A673 (cell line): ENCODE results near the gene SLC4A4. TPM values are rescaled to one million over a fixed set of nuclear protein-coding genes. Genes with fewer than 3 reads are reported as not detected.

Experiments
- BruUV-seq: library from RNA; stranded (reverse); fragments of 400-500 nt; replicated peaks from 2 replicates; lab custom pipeline; 2021; lab: Mats Ljungman, UMichigan
- CTCF ChIA-PET: fragments of 300-600 bp; sonication (Branson Sonifier 250); formaldehyde crosslinking; loops from one replicate; lab custom pipeline; 2022; ENCODE audit warnings: antibody characterized with exemption; lab: Charles Lee
- POLR2A ChIA-PET: fragments of 300-600 bp; sonication (Branson Sonifier 250); formaldehyde crosslinking; loops from one replicate; lab custom pipeline; 2022; ENCODE audit warnings: antibody characterized with exemption; ENCODE audit not compliant: low non-redundant PET; lab: Charles Lee
- DNase-seq: peaks from one replicate; pipeline ENCODE4 v3.0.0-alpha.2; 2015; ENCODE audit warnings: low spot score
- H3K27ac ChIP-seq: fragments of 200-600 bp; sonication (generic); 2 replicates; pipeline ENCODE4 v1.5.1; 2016; ENCODE audit warnings: mixed run types, low read depth, mild to moderate bottlenecking, mixed read lengths, antibody characterized with exemption, low read length; ENCODE audit not compliant: poor library complexity, severe bottlenecking
- H3K27me3 ChIP-seq: fragments of 200-600 bp; sonication (generic); replicated peaks from 2 replicates; pipeline ENCODE4 v1.6.1; 2017; ENCODE audit warnings: mixed run types, low read depth, mild to moderate bottlenecking, mixed read lengths, antibody characterized with exemption, low read length; ENCODE audit not compliant: insufficient read depth, poor library complexity
- H3K36me3 ChIP-seq: fragments of 200-600 bp; sonication (generic); 2 replicates; pipeline ENCODE4 v1.6.1; 2016; ENCODE audit warnings: mixed run types, mild to moderate bottlenecking, mixed read lengths, antibody characterized with exemption, low read length; ENCODE audit not compliant: insufficient read depth, poor library complexity, severe bottlenecking
- H3K4me1 ChIP-seq: fragments of 200-600 bp; sonication (generic); 2 replicates; pipeline ENCODE4 v1.6.1; 2017; ENCODE audit warnings: mixed run types, mild to moderate bottlenecking, mixed read lengths, antibody characterized with exemption, low read length; ENCODE audit not compliant: insufficient read depth, poor library complexity, severe bottlenecking
- H3K4me3 ChIP-seq: fragments of 200-600 bp; sonication (generic); 2 replicates; pipeline ENCODE4 v1.5.1; 2016; ENCODE audit warnings: low read depth, mixed run types, mild to moderate bottlenecking, mixed read lengths, low read length; ENCODE audit not compliant: poor library complexity, severe bottlenecking
- H3K9me3 ChIP-seq: fragments of 200-600 bp; sonication (generic); 2 replicates; pipeline ENCODE4 v1.6.1; 2016; ENCODE audit warnings: mixed run types, low read depth, mild to moderate bottlenecking, mixed read lengths, antibody characterized with exemption, low read length; ENCODE audit not compliant: poor library complexity, severe bottlenecking
- EZH2 ChIP-seq: fragments of 200-600 bp; sonication (generic); IDR thresholded peaks from 2 replicates; pipeline ENCODE4 v1.6.1; 2017; ENCODE audit warnings: borderline replicate concordance, low read depth, mild to moderate bottlenecking, mixed read lengths, antibody characterized with exemption, low read length; ENCODE audit not compliant: poor library complexity, severe bottlenecking
- intact Hi-C: fragments of 100-400 bp; cut with micrococcal nuclease; formaldehyde crosslinking; loops from one replicate; pipeline ENCODE4 v1.10.0; 2022; ENCODE audit not compliant: unreplicated experiment
- total RNA-seq: library from RNA; stranded (reverse); gene quantifications from 2 replicates; pipeline ENCODE4 v1.2.3, GENCODE V29; 2021
- TF ChIP-seq, protein P1 (sequence below): fragments of 300-800, 200-600 bp; sonication (generic); conservative IDR thresholded peaks from 2 replicates; pipeline ENCODE4 v1.5.1; 2017; ENCODE audit warnings: low read depth, mild to moderate bottlenecking, antibody characterized with exemption, low read length, moderate library complexity, mixed read lengths

The SLC4A4 gene
- total RNA-seq, 1 experiment from 2014 or later: 1.2 TPM

DNA sequence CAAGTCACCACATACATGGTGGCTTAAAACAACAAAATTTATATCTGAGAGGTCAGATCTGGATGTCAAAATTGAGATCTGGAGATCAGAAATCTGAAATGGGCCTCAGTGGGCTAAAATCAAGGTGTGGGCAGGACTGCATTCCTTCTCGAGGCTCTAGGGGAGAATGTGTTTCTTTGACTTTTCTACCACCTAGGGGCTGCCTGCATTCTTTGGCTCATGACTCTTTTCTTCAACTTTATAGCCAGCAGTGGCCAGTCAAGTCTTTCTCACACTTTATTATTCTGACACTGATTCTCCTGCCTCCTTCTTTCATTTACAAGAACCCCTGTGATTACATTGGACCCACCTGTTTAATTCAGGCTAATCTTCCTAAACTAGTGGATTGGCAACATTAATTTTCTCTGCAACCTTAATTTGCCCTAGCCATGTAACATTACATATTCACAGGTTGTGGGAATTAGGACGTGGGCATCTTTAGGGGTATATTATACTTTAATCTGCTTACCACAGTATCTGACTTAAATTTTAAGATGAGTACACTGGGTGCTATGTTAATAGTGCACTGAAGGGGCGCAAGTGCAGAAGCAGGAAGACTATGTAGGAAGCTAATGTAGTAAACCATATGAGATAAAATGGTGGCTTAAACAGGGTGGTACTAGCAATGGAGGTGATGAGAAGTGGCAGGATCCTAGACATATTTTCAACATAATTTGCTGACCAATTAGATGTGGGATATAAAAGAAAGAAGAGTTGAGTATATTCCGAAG lies 188.0 kb downstream of the SLC4A4 start:
- ChIA-PET POLR2A (no interaction called here), CTCF (no interaction called here)
- no peaks in the 10 kb centered on the region for H3K27me3 ChIP-seq
- no peak overlapping the region for H3K27ac ChIP-seq
- intact Hi-C loops: no loop called here
- no peaks in the 10 kb centered on the region for H3K36me3 ChIP-seq
- no peak for TF ChIP-seq EZH2
- TF ChIP-seq, protein P1, sequence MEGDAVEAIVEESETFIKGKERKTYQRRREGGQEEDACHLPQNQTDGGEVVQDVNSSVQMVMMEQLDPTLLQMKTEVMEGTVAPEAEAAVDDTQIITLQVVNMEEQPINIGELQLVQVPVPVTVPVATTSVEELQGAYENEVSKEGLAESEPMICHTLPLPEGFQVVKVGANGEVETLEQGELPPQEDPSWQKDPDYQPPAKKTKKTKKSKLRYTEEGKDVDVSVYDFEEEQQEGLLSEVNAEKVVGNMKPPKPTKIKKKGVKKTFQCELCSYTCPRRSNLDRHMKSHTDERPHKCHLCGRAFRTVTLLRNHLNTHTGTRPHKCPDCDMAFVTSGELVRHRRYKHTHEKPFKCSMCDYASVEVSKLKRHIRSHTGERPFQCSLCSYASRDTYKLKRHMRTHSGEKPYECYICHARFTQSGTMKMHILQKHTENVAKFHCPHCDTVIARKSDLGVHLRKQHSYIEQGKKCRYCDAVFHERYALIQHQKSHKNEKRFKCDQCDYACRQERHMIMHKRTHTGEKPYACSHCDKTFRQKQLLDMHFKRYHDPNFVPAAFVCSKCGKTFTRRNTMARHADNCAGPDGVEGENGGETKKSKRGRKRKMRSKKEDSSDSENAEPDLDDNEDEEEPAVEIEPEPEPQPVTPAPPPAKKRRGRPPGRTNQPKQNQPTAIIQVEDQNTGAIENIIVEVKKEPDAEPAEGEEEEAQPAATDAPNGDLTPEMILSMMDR: no peak
- H3K4me1 ChIP-seq: no peaks in the 10 kb centered on the region
- H3K9me3 ChIP-seq: no peaks in the 10 kb centered on the region
- BruUV-seq: no TSS peak
- no peak overlapping the region for H3K4me3 ChIP-seq
- DNase-seq: no peak

DNA sequence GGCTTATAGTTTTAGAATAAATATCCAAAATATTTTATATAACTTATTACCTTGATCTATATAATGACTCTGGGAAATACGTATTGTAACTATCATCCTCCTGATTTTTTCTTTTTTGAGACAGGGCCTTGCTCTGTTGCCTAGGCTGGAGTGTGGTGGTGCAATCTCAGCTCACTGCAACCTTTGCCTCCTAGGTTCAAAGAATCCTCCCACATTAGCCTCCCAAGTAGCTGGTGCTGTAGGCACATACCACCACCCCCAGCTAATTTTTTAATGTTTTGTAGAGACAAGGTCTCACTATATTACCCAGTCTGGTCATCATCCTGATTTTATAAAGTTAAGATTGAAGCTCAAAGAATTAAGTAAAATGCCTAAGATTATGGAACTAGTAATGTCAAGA lies 193.6 kb downstream of the SLC4A4 start:
- Histone ChIP-seq H3K9me3 (no peaks in the 10 kb centered on the region), H3K4me3 (no peak overlapping the region), H3K27me3 (no peaks in the 10 kb centered on the region), H3K27ac (no peak overlapping the region), H3K4me1 (no peaks in the 10 kb centered on the region), H3K36me3 (no peaks in the 10 kb centered on the region)
- TF ChIP-seq EZH2: no peak
- TF ChIP-seq, protein P1: no peak
- ChIA-PET POLR2A (no interaction called here), CTCF (no interaction called here)
- intact Hi-C loops: no loop called here
- no TSS peak for BruUV-seq
- DNase-seq: no peak

DNA sequence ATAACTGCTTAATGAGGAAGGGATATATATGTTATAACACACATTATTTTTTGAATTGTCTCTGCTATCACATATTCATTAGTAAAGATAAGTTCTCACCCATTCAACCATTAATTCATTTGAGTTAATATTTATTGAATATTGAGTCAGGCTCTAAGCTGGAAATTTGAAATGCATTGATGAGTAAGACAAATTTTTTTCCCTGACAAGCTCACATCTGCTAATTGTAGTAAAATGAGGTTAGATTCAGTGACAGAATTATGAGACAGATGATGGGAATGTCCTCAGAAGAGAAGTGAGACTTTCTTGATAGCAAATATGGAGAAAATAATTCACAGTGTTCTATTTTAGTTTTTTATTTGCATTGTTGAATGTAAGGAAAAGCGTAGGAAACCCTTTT lies 194.3 kb downstream of the SLC4A4 start:
- no peak overlapping the region for H3K27ac ChIP-seq
- ChIA-PET CTCF (no interaction called here), POLR2A (no interaction called here)
- no peak for DNase-seq
- no peak for TF ChIP-seq EZH2
- TF ChIP-seq, protein P1: no peak
- H3K4me1 ChIP-seq: no peaks in the 10 kb centered on the region
- H3K36me3 ChIP-seq: no peaks in the 10 kb centered on the region
- no peaks in the 10 kb centered on the region for H3K9me3 ChIP-seq
- no TSS peak for BruUV-seq
- no peaks in the 10 kb centered on the region for H3K27me3 ChIP-seq
- intact Hi-C loops: no loop called here
- H3K4me3 ChIP-seq: no peak overlapping the region
